CD4-positive, alpha-beta T cell treated with Interleukin-6 at 100 ng/mL for 8 hours (primary cell): ENCODE data around the gene CSRP1.
"Not testable (repeated sequence)": the region's sequence is repeated elsewhere in the genome, so short reads cannot be mapped to it uniquely, and the experiment has no call there.

Experiments used
- DNase-seq: peaks from one replicate; pipeline ENCODE4 v3.0.0-alpha.2; 2020; ENCODE audit warnings: mixed read lengths, low spot score

The CSRP1 gene

GRCh38 chr1:201476670-201477344 lies 30.1 kb downstream of the CSRP1 start:
- DNase-seq, result no peak

- DNase-seq, result no peak
These were observed 30.8 kb downstream of the CSRP1 start for GRCh38 chr1:201475915-201476669.

- no peak for DNase-seq
These were observed 31.8 kb downstream of the CSRP1 start for GRCh38 chr1:201475130-201475529.

- no peak for DNase-seq
These were observed 33.6 kb downstream of the CSRP1 start for GRCh38 chr1:201473296-201473695.

- not testable (repeated sequence) for DNase-seq
These were observed 34.6 kb downstream of the CSRP1 start for GRCh38 chr1:201472321-201472720.

- no peak for DNase-seq
These were observed 35.2 kb downstream of the CSRP1 start for GRCh38 chr1:201471772-201472171.

- no peak for DNase-seq
These were observed 36.3 kb downstream of the CSRP1 start for GRCh38 chr1:201470581-201470980.

- DNase-seq, result no peak
These were observed 37.3 kb downstream of the CSRP1 start for GRCh38 chr1:201469645-201470074.

GRCh38 chr1:201468844-201469644 lies 37.9 kb downstream of the CSRP1 start, which contains the start of gene PHLDA3:
Gene PHLDA3 (minus strand): TSS chr1:201469188. CDS start chr1:201468786, 402 bp downstream.
- DNase-seq, result peak; percentile 9

- DNase-seq, result no peak
These were observed 38.5 kb downstream of the CSRP1 start for GRCh38 chr1:201468501-201468843.

GRCh38 chr1:201466492-201466891 lies 40.4 kb downstream of the CSRP1 start:
- no peak for DNase-seq

- no peak for DNase-seq
These were observed 41.1 kb downstream of the CSRP1 start for GRCh38 chr1:201465698-201466290.

- DNase-seq, result no peak
These were observed 43.8 kb downstream of the CSRP1 start for GRCh38 chr1:201463071-201463552.

- no peak for DNase-seq
These were observed 45.1 kb downstream of the CSRP1 start for GRCh38 chr1:201461645-201462441.

- no peak for DNase-seq
These were observed 45.9 kb downstream of the CSRP1 start for GRCh38 chr1:201460814-201461644.

- no peak for DNase-seq
These were observed 47.1 kb downstream of the CSRP1 start for GRCh38 chr1:201459775-201460174.

- no peak for DNase-seq
These were observed 47.9 kb downstream of the CSRP1 start for GRCh38 chr1:201459052-201459451.

GRCh38 chr1:201457508-201457960 lies 49.4 kb downstream of the CSRP1 start:
- DNase-seq, result no peak

- no peak for DNase-seq
These were observed 50.2 kb downstream of the CSRP1 start for GRCh38 chr1:201456499-201457309.
